Right hindlimb (tissue), 1 donor: ENCODE data around the gene ASTN2.

ENCODE experiments used
- DNase-seq: peaks from one replicate; pipeline ENCODE4 v3.0.0-alpha.2; 2018

ASTN2 gene

GRCh38 chr9:116437411-116438370 lies 977.2 kb downstream of the ASTN2 start:
- DNase-seq, result no peak

GRCh38 chr9:116436121-116436520 lies 978.7 kb downstream of the ASTN2 start:
- DNase-seq, result no peak

GRCh38 chr9:116435706-116436105 lies 979.2 kb downstream of the ASTN2 start:
- no peak for DNase-seq

- DNase-seq, result no peak
Measured at GRCh38 chr9:116434314-116434713, 980.5 kb downstream of the ASTN2 start.

GRCh38 chr9:116432051-116432450 lies 982.8 kb downstream of the ASTN2 start:
- DNase-seq, result no peak

GRCh38 chr9:116430849-116431248 lies 984.0 kb downstream of the ASTN2 start:
- DNase-seq, result no peak

- no peak for DNase-seq
Measured at GRCh38 chr9:116425244-116425643, 989.6 kb downstream of the ASTN2 start.

GRCh38 chr9:116423149-116423548 lies 991.7 kb downstream of the ASTN2 start:
- no peak for DNase-seq

- no peak for DNase-seq
Measured at GRCh38 chr9:116422119-116422979, 992.5 kb downstream of the ASTN2 start.

- DNase-seq, result no peak
Measured at GRCh38 chr9:116420993-116421538, 993.8 kb downstream of the ASTN2 start.

- DNase-seq, result no peak
Measured at GRCh38 chr9:116419181-116419580, 995.7 kb downstream of the ASTN2 start.

GRCh38 chr9:116417464-116417863 lies 997.4 kb downstream of the ASTN2 start:
- DNase-seq, result no peak

- no peak for DNase-seq
Measured at GRCh38 chr9:116416421-116416820, 998.4 kb downstream of the ASTN2 start.

GRCh38 chr9:116414374-116414773 lies 1000.5 kb downstream of the ASTN2 start:
- no peak for DNase-seq

- no peak for DNase-seq
Measured at GRCh38 chr9:116411506-116411905, 1003.4 kb downstream of the ASTN2 start.

- no peak for DNase-seq
Measured at GRCh38 chr9:116409638-116410037, 1005.2 kb downstream of the ASTN2 start.

- no peak for DNase-seq
Measured at GRCh38 chr9:116409129-116409528, 1005.7 kb downstream of the ASTN2 start.

- no peak for DNase-seq
Measured at GRCh38 chr9:116406469-116406868, 1008.4 kb downstream of the ASTN2 start.

GRCh38 chr9:116405321-116405720 lies 1009.5 kb downstream of the ASTN2 start:
- no peak for DNase-seq

- no peak for DNase-seq
Measured at GRCh38 chr9:116404228-116404627, 1010.6 kb downstream of the ASTN2 start.

GRCh38 chr9:116403171-116403570 lies 1011.7 kb downstream of the ASTN2 start:
- DNase-seq, result no peak

- DNase-seq, result no peak
Measured at GRCh38 chr9:116395699-116396037, 1019.2 kb downstream of the ASTN2 start.

GRCh38 chr9:116394894-116395698 lies 1019.8 kb downstream of the ASTN2 start:
- no peak for DNase-seq
